Activated CD8-positive, alpha-beta T cell treated with anti-CD3 and anti-CD28 coated beads for 36 hours (primary cell): ENCODE data around the gene EIF4G1. TPM values are rescaled to one million over a fixed set of nuclear protein-coding genes. Genes with fewer than 3 reads are reported as not detected.

Experiments used
- ATAC-seq: fragments of 200-7000 bp; cut with Tn5 transposase; one replicate; pipeline ENCODE4 v1.10.0; 2021; ENCODE audit warnings: mild to moderate bottlenecking, moderate library complexity
- CTCF ChIA-PET: fragments of 350-600 bp; sonication (Branson Sonifier 250); formaldehyde crosslinking; loops from one replicate; lab custom pipeline; 2021; ENCODE audit warnings: antibody characterized with exemption; lab: Charles Lee
- POLR2A ChIA-PET: fragments of 350-600 bp; sonication (Branson Sonifier 250); formaldehyde crosslinking; loops from one replicate; lab custom pipeline; 2021; ENCODE audit warnings: antibody characterized with exemption; lab: Charles Lee
- DNase-seq: peaks from one replicate; pipeline ENCODE4 v3.0.0-alpha.2; 2020
- H3K27ac Mint-ChIP-seq: one replicate; pipeline ENCODE4 v1.8.0; 2021; ENCODE audit warnings: mild to moderate bottlenecking, mixed read lengths
- H3K27me3 Mint-ChIP-seq: one replicate; pipeline ENCODE4 v1.8.0; 2021; ENCODE audit warnings: mixed read lengths
- H3K36me3 Mint-ChIP-seq: one replicate; pipeline ENCODE4 v1.8.0; 2021; ENCODE audit warnings: low read depth, mixed read lengths
- H3K4me1 Mint-ChIP-seq: one replicate; pipeline ENCODE4 v1.8.0; 2021; ENCODE audit warnings: low read depth, mixed read lengths
- H3K4me3 Mint-ChIP-seq: one replicate; pipeline ENCODE4 v1.8.0; 2021; ENCODE audit warnings: mild to moderate bottlenecking, moderate library complexity, mixed read lengths
- H3K9me3 Mint-ChIP-seq: one replicate; pipeline ENCODE4 v1.8.0; 2021; ENCODE audit warnings: mixed read lengths
- CTCF ChIP-seq: fragments of 200-600 bp; IDR thresholded peaks from one replicate; pipeline ENCODE4 v1.8.0; 2022; ENCODE audit warnings: antibody characterized with exemption, mild to moderate bottlenecking
- intact Hi-C: fragments of 100-400 bp; cut with micrococcal nuclease; formaldehyde crosslinking; loops from one replicate; pipeline ENCODE4 v1.10.0; 2022
- total RNA-seq, 2 experiments: library from RNA; stranded (reverse); gene quantifications; one replicate each; pipeline ENCODE4 v1.2.3, GENCODE V29; 2021

Gene EIF4G1
- total RNA-seq, 2 experiments from 2014 or later = 429 to 437 TPM

GRCh38 chr3:184335661-184336546 lies 21.5 kb downstream of the EIF4G1 start:
- Mint-ChIP-seq H3K4me3 (peak overlapping the region; percentile 82), H3K4me1 (peaks cover 66% of the 10 kb centered on the region), H3K36me3 (peaks cover 41% of the 10 kb centered on the region), H3K9me3 (no peaks in the 10 kb centered on the region), H3K27ac (peak overlapping the region; percentile 89), H3K27me3 (no peaks in the 10 kb centered on the region)
- POLR2A ChIA-PET = interaction anchor here (0.8 to 3.8 kb wide), 17 partner anchors 10 to 32 kb away, joined by 3 to 22 read pairs (median 5); partner anchors contain the start of genes CLCN2, EIF4G1 and POLR2H
- intact Hi-C loops = loop anchor here (2.0 kb wide), 1 partner anchor 19 kb away; no protein-coding TSS in a partner anchor
- DNase-seq (peak; percentile 87), ATAC-seq (peak; percentile 45)
- CTCF ChIA-PET = interaction anchor here (1.3 to 2.8 kb wide), 2 partner anchors 18 to 205 kb away, joined by 3 to 25 read pairs; no protein-coding TSS in a partner anchor
- TF ChIP-seq CTCF = no peak

GRCh38 chr3:184336547-184337398 lies 22.4 kb downstream of the EIF4G1 start:
- Mint-ChIP-seq H3K9me3 (no peaks in the 10 kb centered on the region), H3K27me3 (no peaks in the 10 kb centered on the region), H3K4me1 (peaks cover 57% of the 10 kb centered on the region), H3K4me3 (peak overlapping the region; percentile 82), H3K36me3 (peaks cover 33% of the 10 kb centered on the region), H3K27ac (peak overlapping the region; percentile 83)
- peak; percentile 6 for ATAC-seq
- intact Hi-C loops = no loop called here
- CTCF ChIA-PET = interaction anchor here (2.8 kb wide), 1 partner anchor 18 kb away, joined by 25 read pairs; no protein-coding TSS in a partner anchor
- peak; percentile 26 for DNase-seq
- no peak for TF ChIP-seq CTCF
- POLR2A ChIA-PET = interaction anchor here (0.6 to 3.8 kb wide), 10 partner anchors 9 to 77 kb away, joined by 3 to 22 read pairs (median 4); partner anchors contain the start of gene EIF4G1

GRCh38 chr3:184337399-184337714 lies 23.0 kb downstream of the EIF4G1 start, which contains the start of gene FAM131A:
Gene FAM131A (plus strand): TSS chr3:184337600. CDS start chr3:184337631, 31 bp downstream.
- Mint-ChIP-seq H3K9me3 (no peaks in the 10 kb centered on the region), H3K36me3 (peaks cover 27% of the 10 kb centered on the region), H3K4me3 (peak within 1 kb of the TSS; percentile 82), H3K4me1 (peaks cover 52% of the 10 kb centered on the region), H3K27me3 (no peaks in the 10 kb centered on the region), H3K27ac (peak within 1 kb of the TSS; percentile 83)
- intact Hi-C loops = no loop called here
- no peak for TF ChIP-seq CTCF
- ChIA-PET CTCF (interaction anchor here (2.8 kb wide), 1 partner anchor 17 kb away, joined by 25 read pairs; no protein-coding TSS in a partner anchor), POLR2A (interaction anchor here (0.6 to 3.8 kb wide), 9 partner anchors 9 to 77 kb away, joined by 3 to 22 read pairs (median 5); partner anchors contain the start of gene EIF4G1)
- ATAC-seq (no peak), DNase-seq (no peak)

- H3K4me3 Mint-ChIP-seq = peak overlapping the region; percentile 2
- ChIA-PET POLR2A (interaction anchor here (1.2 to 3.8 kb wide), 6 partner anchors 8 to 24 kb away, joined by 4 to 22 read pairs (median 12); partner anchors contain the start of gene EIF4G1), CTCF (interaction anchor here (1.0 to 2.8 kb wide), 3 partner anchors 12 to 34 kb away, joined by 3 to 25 read pairs (median 3); no protein-coding TSS in a partner anchor)
- no peaks in the 10 kb centered on the region for H3K27me3 Mint-ChIP-seq
- no peak overlapping the region for H3K27ac Mint-ChIP-seq
- H3K9me3 Mint-ChIP-seq = no peaks in the 10 kb centered on the region
- ATAC-seq (no peak), DNase-seq (no peak)
- intact Hi-C loops = no loop called here
- peaks cover 45% of the 10 kb centered on the region for H3K4me1 Mint-ChIP-seq
- no peak for TF ChIP-seq CTCF
- H3K36me3 Mint-ChIP-seq = peaks cover 21% of the 10 kb centered on the region
These were observed 23.6 kb downstream of the EIF4G1 start for GRCh38 chr3:184337981-184338380.
